T-helper 17 cell (primary cell): ENCODE results near the gene ADAMTS6. TPM values are rescaled to one million over a fixed set of nuclear protein-coding genes. Genes with fewer than 3 reads are reported as not detected.
A peak's percentile ranks its signal among the peaks of the same experiment; 100 is the strongest.

Source experiments
- ATAC-seq: fragments of 150-1000 bp; cut with Tn5 transposase; 2 replicates; pipeline ENCODE4 v1.10.0; 2021; ENCODE audit warnings: mild to moderate bottlenecking, moderate library complexity
- DNase-seq, 3 donors: peaks; one replicate each; pipeline versions ENCODE4 v3.0.0 to v3.0.0-alpha.2; 2020 to 2021
- H3K9me3 ChIP-seq: one replicate; pipeline ENCODE4 v1.7.0; 2013; ENCODE audit warnings: low read length, mild to moderate bottlenecking; ENCODE audit not compliant: control insufficient read depth, poor library complexity, severe bottlenecking
- H3K27ac Mint-ChIP-seq: one replicate; pipeline ENCODE4 v1.8.0; 2022; ENCODE audit warnings: mild to moderate bottlenecking, moderate library complexity, mixed read lengths
- H3K27me3 Mint-ChIP-seq: one replicate; pipeline ENCODE4 v1.8.0; 2022; ENCODE audit warnings: mixed read lengths
- H3K36me3 Mint-ChIP-seq: one replicate; pipeline ENCODE4 v1.8.0; 2022; ENCODE audit warnings: low read depth, mixed read lengths
- H3K4me1 Mint-ChIP-seq: one replicate; pipeline ENCODE4 v1.8.0; 2022; ENCODE audit warnings: mild to moderate bottlenecking, mixed read lengths
- H3K4me3 Mint-ChIP-seq: one replicate; pipeline ENCODE4 v1.8.0; 2022; ENCODE audit warnings: mild to moderate bottlenecking, moderate library complexity, mixed read lengths
- total RNA-seq, 4 donors: library from RNA in 2 of 4; stranded (reverse) in 2 of 4; gene quantifications; one replicate each; pipeline ENCODE4 v1.2.3 and lab custom pipeline; 2022 to 2026

Gene ADAMTS6
- total RNA-seq, 2 donors from 2014 or later = 1.4 to 2.4 TPM

DNA sequence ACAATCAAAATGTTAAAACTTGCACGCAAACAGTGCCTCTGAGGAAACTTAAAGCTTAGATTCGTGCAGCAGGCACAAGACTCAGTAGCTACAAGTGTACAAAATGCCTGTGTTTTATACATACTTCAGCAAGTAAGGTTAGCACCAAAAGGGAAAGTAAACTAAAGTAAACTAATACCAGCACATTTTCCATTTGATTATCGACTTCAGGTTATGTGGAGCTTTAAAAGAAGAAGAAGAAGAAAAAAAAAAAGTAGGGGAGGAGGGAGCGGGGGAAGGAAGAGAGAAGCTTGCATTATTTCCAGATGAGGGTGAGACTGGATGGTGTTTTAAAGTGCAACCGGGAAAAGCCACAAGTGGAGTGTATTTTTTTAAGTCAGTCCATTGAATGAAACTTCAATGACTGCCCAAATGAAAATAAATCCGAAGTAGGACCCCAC lies 596 bp upstream of the ADAMTS6 start:
- ATAC-seq (peak; percentile 35), DNase-seq (no peak)
- H3K4me3 Mint-ChIP-seq = peak overlapping the region; percentile 98
- H3K27me3 Mint-ChIP-seq = no peaks in the 10 kb centered on the region
- peak overlapping the region; percentile 93 for H3K27ac Mint-ChIP-seq
- no peaks in the 10 kb centered on the region for H3K36me3 Mint-ChIP-seq
- no peaks in the 10 kb centered on the region for H3K9me3 ChIP-seq
- H3K4me1 Mint-ChIP-seq = peaks cover 17% of the 10 kb centered on the region

DNA sequence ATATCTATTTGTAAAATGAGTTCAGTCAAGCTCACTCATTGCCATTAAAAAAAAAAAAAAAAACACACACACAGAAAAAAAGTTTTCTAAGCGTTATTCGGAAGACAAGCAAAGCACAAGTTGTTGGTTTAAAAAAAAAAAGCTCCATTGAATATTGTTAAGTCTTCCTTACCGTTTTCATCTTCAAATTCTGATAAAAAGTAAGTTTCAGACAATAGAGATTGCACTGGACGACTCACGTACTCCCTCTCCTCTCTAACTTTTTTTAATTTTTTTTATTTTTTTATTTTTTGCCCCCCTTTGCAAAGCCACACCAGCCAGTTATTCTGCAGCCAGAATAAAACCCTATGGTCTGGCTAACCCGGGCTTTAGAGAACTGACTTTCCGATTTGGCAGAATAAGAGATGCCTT lies 544 bp downstream of the ADAMTS6 start:
- Mint-ChIP-seq H3K4me3 (peak overlapping the region; percentile 98), H3K27me3 (no peaks in the 10 kb centered on the region), H3K27ac (peak overlapping the region; percentile 93), H3K36me3 (no peaks in the 10 kb centered on the region), H3K4me1 (peaks cover 17% of the 10 kb centered on the region)
- no peak for DNase-seq
- ATAC-seq = no peak
- H3K9me3 ChIP-seq = no peaks in the 10 kb centered on the region

- H3K9me3 ChIP-seq = no peaks in the 10 kb centered on the region
- Mint-ChIP-seq H3K27ac (no peak overlapping the region), H3K36me3 (no peaks in the 10 kb centered on the region), H3K4me1 (peaks cover 19% of the 10 kb centered on the region), H3K4me3 (no peak overlapping the region), H3K27me3 (no peaks in the 10 kb centered on the region)
- no peak for DNase-seq
- ATAC-seq = peak; percentile 46
Measured at GRCh38 chr5:65480306-65480865, 1.3 kb downstream of the ADAMTS6 start.

DNA sequence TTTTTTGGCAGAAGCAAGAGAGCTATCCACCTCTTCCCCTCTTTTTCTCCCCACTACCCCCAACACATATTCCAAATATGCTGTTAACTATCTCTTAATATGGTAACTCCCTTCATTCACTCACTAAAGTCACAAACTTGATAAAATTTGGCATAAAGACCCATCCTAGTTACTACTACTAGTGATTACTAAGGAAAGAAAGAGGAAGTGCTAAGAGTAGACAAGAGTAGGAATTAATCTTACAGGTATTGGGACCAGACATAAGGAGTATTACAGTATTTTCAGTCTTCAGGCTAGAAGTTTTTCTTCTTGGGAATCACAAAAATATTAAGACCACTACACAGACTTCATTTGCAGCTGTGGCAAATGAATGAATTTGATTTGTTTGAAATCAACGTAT lies 2.2 kb downstream of the ADAMTS6 start:
- no peak for DNase-seq
- Mint-ChIP-seq H3K36me3 (no peaks in the 10 kb centered on the region), H3K27me3 (no peaks in the 10 kb centered on the region), H3K27ac (no peak overlapping the region), H3K4me1 (peaks cover 21% of the 10 kb centered on the region), H3K4me3 (no peak overlapping the region)
- no peak for ATAC-seq
- H3K9me3 ChIP-seq = no peaks in the 10 kb centered on the region

GRCh38 chr5:65478336-65478735 lies 3.4 kb downstream of the ADAMTS6 start:
- ATAC-seq (no peak), DNase-seq (no peak)
- Mint-ChIP-seq H3K4me1 (peaks cover 18% of the 10 kb centered on the region), H3K36me3 (no peaks in the 10 kb centered on the region), H3K4me3 (no peak overlapping the region), H3K27ac (no peak overlapping the region), H3K27me3 (no peaks in the 10 kb centered on the region)
- H3K9me3 ChIP-seq = no peaks in the 10 kb centered on the region

- ATAC-seq (no peak), DNase-seq (no peak)
- Mint-ChIP-seq H3K27me3 (no peaks in the 10 kb centered on the region), H3K27ac (no peak overlapping the region), H3K4me1 (peaks cover 4% of the 10 kb centered on the region), H3K4me3 (no peak overlapping the region), H3K36me3 (no peaks in the 10 kb centered on the region)
- H3K9me3 ChIP-seq = no peaks in the 10 kb centered on the region
Measured at GRCh38 chr5:65475895-65476294, 5.8 kb downstream of the ADAMTS6 start.

DNA sequence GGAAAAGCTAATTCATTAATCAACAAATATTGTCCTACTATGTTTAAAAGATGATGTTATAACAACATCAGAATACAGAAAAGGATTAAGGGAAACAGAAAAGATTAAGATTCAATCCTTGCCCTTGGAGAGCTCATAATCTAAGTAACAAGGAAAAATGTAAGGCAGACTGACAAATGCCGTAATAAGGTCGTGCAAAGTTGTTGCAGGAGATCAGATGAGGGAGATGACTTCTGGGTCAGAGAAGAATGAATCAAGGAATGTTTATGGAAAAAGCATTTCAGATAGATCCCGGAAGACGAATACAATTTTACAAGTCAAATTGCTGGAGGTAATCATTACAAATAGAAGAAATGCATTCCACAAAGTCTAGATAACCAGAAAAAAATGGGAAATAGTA lies 6.4 kb downstream of the ADAMTS6 start:
- H3K36me3 Mint-ChIP-seq = no peaks in the 10 kb centered on the region
- H3K27ac Mint-ChIP-seq = no peak overlapping the region
- ATAC-seq = no peak
- H3K4me3 Mint-ChIP-seq = no peak overlapping the region
- H3K4me1 Mint-ChIP-seq = peaks cover 4% of the 10 kb centered on the region
- no peaks in the 10 kb centered on the region for H3K27me3 Mint-ChIP-seq
- no peak for DNase-seq
- H3K9me3 ChIP-seq = no peaks in the 10 kb centered on the region

GRCh38 chr5:65474130-65474711 lies 7.5 kb downstream of the ADAMTS6 start:
- Mint-ChIP-seq H3K4me3 (no peak overlapping the region), H3K27ac (no peak overlapping the region), H3K4me1 (peaks cover 4% of the 10 kb centered on the region), H3K36me3 (no peaks in the 10 kb centered on the region), H3K27me3 (no peaks in the 10 kb centered on the region)
- no peaks in the 10 kb centered on the region for H3K9me3 ChIP-seq
- ATAC-seq = no peak
- no peak for DNase-seq

DNA sequence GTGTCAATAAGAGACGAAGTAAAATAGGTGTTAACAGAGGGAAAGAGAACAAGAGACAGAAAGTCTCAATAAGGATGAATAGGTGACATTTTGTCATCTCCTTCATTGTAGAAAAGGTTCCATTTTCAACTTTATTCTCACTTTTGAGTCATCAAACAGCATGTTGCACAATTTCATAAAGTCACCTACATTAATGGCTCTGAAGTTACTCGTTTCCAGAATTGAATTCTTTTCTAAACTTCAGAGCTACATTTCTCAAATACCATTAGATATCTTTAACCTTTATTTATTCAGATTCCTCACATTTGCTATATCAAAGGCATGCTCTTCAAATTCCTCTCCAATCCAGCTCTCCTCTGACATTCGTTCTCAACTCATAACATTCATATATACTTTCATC lies 13.1 kb downstream of the ADAMTS6 start:
- Mint-ChIP-seq H3K27ac (no peak overlapping the region), H3K4me3 (no peak overlapping the region), H3K36me3 (no peaks in the 10 kb centered on the region), H3K4me1 (no peaks in the 10 kb centered on the region), H3K27me3 (peaks cover 5% of the 10 kb centered on the region)
- ATAC-seq = no peak
- DNase-seq = no peak
- no peaks in the 10 kb centered on the region for H3K9me3 ChIP-seq

GRCh38 chr5:65462139-65462705 lies 19.5 kb downstream of the ADAMTS6 start:
- no peak overlapping the region for H3K4me3 Mint-ChIP-seq
- no peak for ATAC-seq
- peaks cover 26% of the 10 kb centered on the region for H3K27me3 Mint-ChIP-seq
- no peaks in the 10 kb centered on the region for H3K4me1 Mint-ChIP-seq
- no peaks in the 10 kb centered on the region for H3K9me3 ChIP-seq
- DNase-seq = no peak
- peaks cover 4% of the 10 kb centered on the region for H3K36me3 Mint-ChIP-seq
- H3K27ac Mint-ChIP-seq = no peak overlapping the region

DNA sequence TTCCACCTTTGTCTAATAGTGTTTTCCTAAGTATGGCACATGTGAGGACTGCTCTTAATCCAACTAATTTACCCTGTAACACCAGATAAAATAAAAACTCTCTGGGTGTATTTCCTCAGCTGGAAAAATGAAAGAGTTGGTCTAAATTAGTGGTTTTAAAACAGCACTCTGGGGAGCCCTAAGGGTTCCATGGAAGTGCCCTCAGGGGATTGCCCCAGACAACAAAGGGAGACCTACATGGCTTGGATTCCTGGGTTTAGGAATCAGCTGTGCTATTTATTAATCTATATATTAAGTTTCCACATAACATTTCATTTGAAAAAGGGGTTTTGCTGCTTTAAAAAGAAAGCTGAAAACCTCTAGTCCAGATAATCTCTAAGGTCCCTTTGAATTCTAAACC lies 20.2 kb downstream of the ADAMTS6 start:
- DNase-seq (no peak), ATAC-seq (no peak)
- Mint-ChIP-seq H3K27me3 (peaks cover 22% of the 10 kb centered on the region), H3K4me1 (no peaks in the 10 kb centered on the region), H3K36me3 (peaks cover 4% of the 10 kb centered on the region), H3K4me3 (no peak overlapping the region), H3K27ac (no peak overlapping the region)
- H3K9me3 ChIP-seq = no peaks in the 10 kb centered on the region

DNA sequence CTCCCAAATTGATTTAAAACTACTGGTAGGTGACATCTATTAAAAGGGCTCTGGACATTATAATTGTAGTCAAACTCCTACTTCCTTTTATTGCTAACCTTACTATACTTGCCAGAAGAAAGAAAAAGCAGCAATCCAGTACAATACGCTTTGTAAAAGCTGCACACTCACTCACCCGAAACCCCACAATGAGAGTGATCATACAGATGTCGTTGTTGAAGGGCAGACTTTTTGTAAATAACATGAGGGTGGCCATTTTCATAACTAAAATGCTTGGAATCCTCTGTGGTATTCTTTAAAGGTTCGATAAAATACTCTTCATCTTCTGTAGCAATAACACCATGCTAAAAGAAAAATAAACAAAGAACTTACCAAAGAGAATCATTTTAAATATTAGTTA lies 21.7 kb downstream of the ADAMTS6 start:
- no peaks in the 10 kb centered on the region for H3K9me3 ChIP-seq
- Mint-ChIP-seq H3K4me3 (no peak overlapping the region), H3K4me1 (no peaks in the 10 kb centered on the region), H3K27me3 (peaks cover 22% of the 10 kb centered on the region), H3K27ac (no peak overlapping the region), H3K36me3 (peaks cover 4% of the 10 kb centered on the region)
- ATAC-seq = no peak
- DNase-seq = no peak

DNA sequence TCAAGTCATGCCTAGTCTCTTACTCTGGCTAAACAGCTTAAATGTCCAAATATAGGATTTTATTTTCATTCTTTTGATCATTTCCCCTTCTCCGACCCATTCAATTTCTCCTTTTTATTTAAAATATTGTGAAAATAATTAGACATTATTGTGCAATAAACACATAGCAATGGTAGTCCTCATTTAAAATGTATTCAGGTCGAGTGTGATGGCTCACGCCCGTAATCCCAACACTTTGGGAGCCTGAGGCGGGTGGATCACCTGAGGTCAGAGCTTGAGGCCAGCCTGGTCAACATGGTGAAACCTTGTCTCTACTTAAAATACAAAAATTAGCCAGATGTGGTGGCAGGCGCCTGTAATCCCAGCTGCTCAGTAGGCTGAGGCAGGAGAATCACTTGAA lies 26.7 kb downstream of the ADAMTS6 start:
- DNase-seq = no peak
- Mint-ChIP-seq H3K36me3 (peaks cover 4% of the 10 kb centered on the region), H3K27me3 (peaks cover 12% of the 10 kb centered on the region), H3K4me1 (no peaks in the 10 kb centered on the region), H3K27ac (no peak overlapping the region), H3K4me3 (no peak overlapping the region)
- H3K9me3 ChIP-seq = no peaks in the 10 kb centered on the region
- no peak for ATAC-seq

GRCh38 chr5:65451436-65451835 lies 30.3 kb downstream of the ADAMTS6 start:
- ATAC-seq = no peak
- H3K9me3 ChIP-seq = no peaks in the 10 kb centered on the region
- Mint-ChIP-seq H3K4me1 (no peaks in the 10 kb centered on the region), H3K36me3 (no peaks in the 10 kb centered on the region), H3K27ac (no peak overlapping the region), H3K27me3 (no peaks in the 10 kb centered on the region), H3K4me3 (no peak overlapping the region)
- no peak for DNase-seq
